DND-41 (cell line): ENCODE measurements around the gene HOXD12.

Source experiments
- ATAC-seq: fragments of 200-7000 bp; cut with Tn5 transposase; 3 replicates; pipeline ENCODE4 v1.9.1; 2021; ENCODE audit warnings: low read depth; ENCODE audit not compliant: insufficient read depth
- DNase-seq: peaks from one replicate; pipeline ENCODE4 v3.0.0-alpha.2; 2020
- H2AFZ ChIP-seq: 2 replicates; pipeline ENCODE4 v1.6.0; 2012; ENCODE audit warnings: low read depth, low read length
- H3K27ac ChIP-seq: 2 replicates; pipeline ENCODE4 v1.5.1; 2012; ENCODE audit warnings: low read length, inconsistent platforms
- H3K27me3 ChIP-seq: fragments of 200-600 bp; sonication (generic); 2 replicates; pipeline ENCODE4 v1.6.0; 2012; ENCODE audit warnings: low read length, mild to moderate bottlenecking, inconsistent platforms; ENCODE audit not compliant: insufficient read depth, poor library complexity
- H3K36me3 ChIP-seq: 2 replicates; pipeline ENCODE4 v1.5.1; 2012; ENCODE audit warnings: low read length, inconsistent platforms; ENCODE audit not compliant: insufficient read depth
- H3K4me1 ChIP-seq: 2 replicates; pipeline ENCODE4 v1.5.1; 2012; ENCODE audit warnings: mild to moderate bottlenecking, low read length; ENCODE audit not compliant: insufficient read depth
- H3K4me2 ChIP-seq: 2 replicates; pipeline ENCODE4 v1.6.0; 2012; ENCODE audit warnings: mild to moderate bottlenecking, moderate library complexity, low read length, inconsistent platforms; ENCODE audit not compliant: insufficient read depth
- H3K4me3 ChIP-seq, 2 experiments: fragments of 200-600 bp in 1 of 2; shearing (Covaris generic) in 1 of 2; 2 replicates each; pipeline ENCODE4 v1.5.1; 2012 to 2016; ENCODE audit warnings: inconsistent platforms in 2 of 2, low read length in 2 of 2, mild to moderate bottlenecking in 2 of 2, low read depth in 1 of 2, moderate library complexity in 1 of 2
- H3K79me2 ChIP-seq: 2 replicates; pipeline ENCODE4 v1.6.0; 2012; ENCODE audit warnings: low read length, inconsistent platforms; ENCODE audit not compliant: insufficient read depth
- H3K9ac ChIP-seq: 2 replicates; pipeline ENCODE4 v1.6.0; 2012; ENCODE audit warnings: low read depth, mild to moderate bottlenecking, inconsistent platforms, low read length, moderate library complexity
- H3K9me3 ChIP-seq: 2 replicates; pipeline ENCODE4 v1.5.1; 2012; ENCODE audit warnings: low read length, moderate library complexity, mild to moderate bottlenecking, inconsistent platforms; ENCODE audit not compliant: insufficient read depth, severe bottlenecking
- H4K20me1 ChIP-seq: 2 replicates; pipeline ENCODE4 v1.6.0; 2012; ENCODE audit warnings: low read length; ENCODE audit not compliant: insufficient read depth
- CTCF ChIP-seq: IDR thresholded peaks from 2 replicates; pipeline ENCODE4 v1.5.1; 2012; ENCODE audit warnings: borderline replicate concordance, low read length, moderate library complexity, mild to moderate bottlenecking; ENCODE audit not compliant: poor library complexity, severe bottlenecking; ENCODE audit errors: extremely low read depth
- EZH2 ChIP-seq: IDR thresholded peaks from 3 replicates; pipeline ENCODE4 v1.6.1; 2012; ENCODE audit warnings: borderline replicate concordance, low read depth, mild to moderate bottlenecking, moderate library complexity, low read length, inconsistent platforms; ENCODE audit not compliant: severe bottlenecking

HOXD12 gene

GRCh38 chr2:176146101-176146500 is 46.5 kb downstream of the HOXD12 start:
- H3K9me3 ChIP-seq: no peaks in the 10 kb centered on the region
- H2AFZ ChIP-seq: no peak overlapping the region
- no peak overlapping the region for H3K4me2 ChIP-seq
- 0 out of 2 replicates have a peak, but pooled peaks cover under 1% of the 10 kb centered on the region for H3K4me1 ChIP-seq
- no peak for DNase-seq
- no peak overlapping the region for H3K27ac ChIP-seq
- no peaks in the 10 kb centered on the region for H3K79me2 ChIP-seq
- H3K9ac ChIP-seq: no peak overlapping the region
- ATAC-seq: no peak
- H4K20me1 ChIP-seq: no peaks in the 10 kb centered on the region
- no peak for TF ChIP-seq EZH2
- no peak for TF ChIP-seq CTCF
- no peak overlapping the region for H3K4me3 ChIP-seq
- H3K36me3 ChIP-seq: no peaks in the 10 kb centered on the region
- no peaks in the 10 kb centered on the region for H3K27me3 ChIP-seq

GRCh38 chr2:176146645-176147044 is 47.0 kb downstream of the HOXD12 start:
- Histone ChIP-seq H3K79me2 (no peaks in the 10 kb centered on the region), H3K36me3 (no peaks in the 10 kb centered on the region), H3K4me2 (no peak overlapping the region), H3K27ac (no peak overlapping the region), H3K4me1 (no peaks in the 10 kb centered on the region), H2AFZ (no peak overlapping the region), H3K9ac (no peak overlapping the region), H3K4me3 (no peak overlapping the region), H3K9me3 (no peaks in the 10 kb centered on the region), H3K27me3 (no peaks in the 10 kb centered on the region), H4K20me1 (no peaks in the 10 kb centered on the region)
- TF ChIP-seq EZH2 (no peak), CTCF (no peak)
- ATAC-seq (no peak), DNase-seq (no peak)

DNA sequence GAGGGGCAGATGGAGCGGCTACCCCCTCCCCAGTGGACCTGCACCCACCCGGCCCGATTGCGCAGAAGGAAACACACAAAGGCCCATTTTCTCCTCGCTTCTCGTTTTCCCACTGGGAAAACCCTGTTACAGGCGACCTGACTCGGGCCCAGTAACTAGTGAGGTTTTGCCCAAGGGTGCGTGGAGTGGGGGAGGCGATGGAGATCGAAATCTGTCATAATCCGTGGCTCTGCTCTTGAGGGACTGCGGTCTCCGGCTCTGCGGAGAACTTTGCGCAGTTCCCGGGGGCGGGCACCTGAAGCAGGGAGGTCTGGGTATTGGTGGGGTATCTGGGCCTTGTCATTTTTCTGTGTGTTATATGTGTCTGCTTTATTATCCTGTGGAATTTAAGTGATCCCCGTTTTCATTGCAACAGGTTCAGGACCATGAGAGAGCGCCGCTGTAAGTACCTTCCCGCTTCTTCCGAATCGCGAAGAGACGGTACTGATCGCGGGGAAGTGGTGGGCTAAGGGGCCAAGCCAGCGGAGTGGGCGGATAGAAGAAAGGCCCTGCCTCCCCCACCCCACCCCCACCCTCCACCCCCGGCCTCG is 47.7 kb downstream of the HOXD12 start:
- Histone ChIP-seq H4K20me1 (no peaks in the 10 kb centered on the region), H3K36me3 (no peaks in the 10 kb centered on the region), H2AFZ (no peak overlapping the region), H3K27ac (no peak overlapping the region), H3K4me2 (no peak overlapping the region), H3K9me3 (no peaks in the 10 kb centered on the region), H3K9ac (no peak overlapping the region), H3K27me3 (no peaks in the 10 kb centered on the region), H3K79me2 (no peaks in the 10 kb centered on the region), H3K4me1 (no peaks in the 10 kb centered on the region), H3K4me3 (no peak overlapping the region)
- no peak for DNase-seq
- no peak for ATAC-seq
- no peak for TF ChIP-seq CTCF
- TF ChIP-seq EZH2: no peak
